MV-4-11 (cell line): ENCODE data around the gene PGP.
A peak's percentile ranks its signal among the peaks of the same experiment; 100 is the strongest.

Experiments used
- DNase-seq: peaks from one replicate; lab custom pipeline; 2025; lab: John Stamatoyannopoulos, UW

Gene PGP

GRCh38 chr16:2237102-2237482, 22.5 kb upstream of the PGP start:
- no peak for DNase-seq

- DNase-seq = no peak
Observed at GRCh38 chr16:2236337-2237101, 21.9 kb upstream of the PGP start, which contains the start of gene DNASE1L2. Gene DNASE1L2 (plus strand): TSS chr16:2236444. CDS start chr16:2236817, 373 bp downstream.

- DNase-seq = no peak
Observed at GRCh38 chr16:2235695-2236336, 21.2 kb upstream of the PGP start.

- DNase-seq = no peak
Observed at GRCh38 chr16:2235234-2235651, 20.6 kb upstream of the PGP start.

- no peak for DNase-seq
Observed at GRCh38 chr16:2234813-2235170, 20.2 kb upstream of the PGP start.

- DNase-seq = no peak
Observed at GRCh38 chr16:2233872-2234812, 19.5 kb upstream of the PGP start.

- no peak for DNase-seq
Observed at GRCh38 chr16:2233046-2233775, 18.6 kb upstream of the PGP start.

- DNase-seq = no peak
Observed at GRCh38 chr16:2232094-2232990, 17.7 kb upstream of the PGP start.

- DNase-seq = no peak
Observed at GRCh38 chr16:2231016-2231931, 16.6 kb upstream of the PGP start.

GRCh38 chr16:2230376-2230775, 15.7 kb upstream of the PGP start:
- DNase-seq = no peak

GRCh38 chr16:2229632-2230250, 15.1 kb upstream of the PGP start:
- DNase-seq = no peak

GRCh38 chr16:2229091-2229490, 14.5 kb upstream of the PGP start:
- no peak for DNase-seq

- no peak for DNase-seq
Observed at GRCh38 chr16:2228161-2228824, 13.7 kb upstream of the PGP start.

GRCh38 chr16:2226918-2227317, 12.3 kb upstream of the PGP start:
- no peak for DNase-seq

- no peak for DNase-seq
Observed at GRCh38 chr16:2226245-2226793, 11.7 kb upstream of the PGP start.

- peak; percentile 38 for DNase-seq
Observed at GRCh38 chr16:2223942-2224486, 9.4 kb upstream of the PGP start.

- DNase-seq = peak; percentile 99
Observed at GRCh38 chr16:2223221-2223941, 8.7 kb upstream of the PGP start, which contains the start of gene E4F1. Gene E4F1 (plus strand): TSS chr16:2223591. CDS start chr16:2223614, 23 bp downstream.
